RKO (cell line): ENCODE results near the gene TLCD3B.

Experiments
- DNase-seq: peaks from one replicate; pipeline ENCODE4 v3.0.0-alpha.2; 2016; ENCODE audit warnings: low spot score

TLCD3B gene

GRCh38 chr16:30004811-30005242, 26.2 kb downstream of the TLCD3B start:
- DNase-seq = no peak

DNA sequence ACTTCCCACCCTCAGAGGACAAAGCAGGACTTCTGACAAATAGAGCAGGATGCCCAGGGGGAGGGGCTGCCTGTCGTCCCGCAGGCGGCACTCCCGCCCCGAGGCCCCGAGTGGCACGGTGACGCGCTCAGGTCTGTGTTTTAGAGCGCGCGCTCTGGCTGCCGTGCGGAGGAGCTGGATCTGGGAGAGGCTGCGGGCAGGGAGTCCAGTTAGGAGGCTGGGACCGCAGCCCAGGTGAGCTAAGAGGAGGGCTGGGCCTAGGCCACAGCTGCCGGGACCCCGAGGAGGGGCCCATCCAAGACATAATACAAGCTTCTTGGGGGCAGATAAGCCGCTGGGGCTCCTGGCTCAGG, 26.7 kb downstream of the TLCD3B start:
- no peak for DNase-seq

- DNase-seq = no peak
Observed at GRCh38 chr16:30003670-30004423, 27.2 kb downstream of the TLCD3B start.

GRCh38 chr16:30002614-30003346, 28.3 kb downstream of the TLCD3B start:
- DNase-seq = no peak

DNA sequence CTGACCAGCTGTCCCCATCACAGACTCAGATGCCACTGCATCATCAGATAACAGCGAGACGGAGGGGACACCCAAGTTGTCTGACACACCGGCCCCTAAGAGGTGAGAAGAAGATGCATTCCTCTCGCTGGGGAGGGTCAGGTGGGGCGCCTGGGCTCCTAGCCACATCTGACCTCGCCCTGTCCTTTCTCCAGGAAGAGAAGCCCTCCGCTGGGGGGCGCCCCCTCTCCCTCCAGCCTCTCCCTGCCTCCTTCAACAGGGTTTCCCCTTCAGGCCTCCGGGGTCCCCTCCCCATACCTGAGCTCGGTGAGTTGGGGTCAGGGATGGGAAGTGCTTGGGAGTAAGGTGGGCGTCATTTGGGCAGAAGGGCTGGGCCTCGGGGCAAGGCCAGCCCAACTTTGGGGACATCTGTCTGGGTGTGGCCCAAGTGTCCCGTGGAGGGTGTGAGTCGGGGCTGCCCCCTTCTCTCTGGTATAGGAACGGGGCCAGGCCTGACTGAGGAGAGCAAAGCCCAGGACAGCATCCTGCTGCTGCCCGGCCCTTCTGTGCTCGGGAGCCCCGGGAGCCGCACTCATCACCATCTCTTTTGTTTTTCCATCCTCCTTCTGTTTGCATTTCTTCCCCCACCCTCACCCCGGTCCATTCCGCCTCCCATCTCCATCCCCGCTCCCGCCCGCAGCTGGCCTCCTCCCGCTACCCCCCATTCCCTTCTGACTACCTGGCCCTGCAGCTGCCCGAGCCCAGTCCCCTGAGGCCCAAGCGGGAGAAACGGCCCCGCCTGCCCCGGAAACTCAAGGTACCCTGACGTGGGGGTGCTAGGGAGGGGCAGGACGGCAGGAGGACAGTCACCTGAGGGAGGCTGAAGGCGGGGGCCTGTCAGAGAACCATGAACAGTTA, 30.1 kb downstream of the TLCD3B start:
- DNase-seq = no peak

GRCh38 chr16:29999605-30000004, 31.5 kb downstream of the TLCD3B start:
- DNase-seq = no peak

DNA sequence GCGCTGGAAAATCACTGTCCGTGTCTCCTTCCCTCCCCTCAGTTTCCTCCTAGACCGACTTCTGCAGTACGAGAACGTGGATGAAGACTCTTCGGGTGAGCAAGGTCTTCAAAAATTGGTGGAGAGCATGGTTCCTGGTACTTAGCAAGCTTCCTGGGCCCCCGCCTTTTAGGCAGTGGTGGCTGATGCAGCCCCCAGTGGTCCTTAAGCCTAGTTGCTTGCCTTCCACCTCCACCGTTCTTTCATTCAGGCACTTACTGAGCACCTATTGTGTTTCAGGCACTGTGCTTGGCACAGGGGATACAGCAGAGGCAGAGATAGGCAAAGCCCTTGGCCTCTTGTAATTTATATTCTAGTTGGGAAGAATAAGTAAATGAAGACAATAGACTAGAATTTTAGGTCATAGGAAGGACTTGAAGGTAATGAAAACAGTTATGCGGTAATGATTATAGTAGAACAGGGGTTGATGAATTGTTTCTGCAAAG, 34.3 kb downstream of the TLCD3B start:
- peak; percentile 50 for DNase-seq

GRCh38 chr16:29995911-29996765, 34.9 kb downstream of the TLCD3B start, which contains the start of gene INO80E:
Gene INO80E (plus strand): TSS chr16:29996241. CDS start chr16:29996311, 70 bp downstream.
- DNase-seq = peak; percentile 97

GRCh38 chr16:29995324-29995910, 35.7 kb downstream of the TLCD3B start, which contains the start of gene HIRIP3:
Gene HIRIP3 (minus strand): TSS chr16:29995617. CDS start chr16:29995605, 12 bp downstream.
- DNase-seq = peak; percentile 87

DNA sequence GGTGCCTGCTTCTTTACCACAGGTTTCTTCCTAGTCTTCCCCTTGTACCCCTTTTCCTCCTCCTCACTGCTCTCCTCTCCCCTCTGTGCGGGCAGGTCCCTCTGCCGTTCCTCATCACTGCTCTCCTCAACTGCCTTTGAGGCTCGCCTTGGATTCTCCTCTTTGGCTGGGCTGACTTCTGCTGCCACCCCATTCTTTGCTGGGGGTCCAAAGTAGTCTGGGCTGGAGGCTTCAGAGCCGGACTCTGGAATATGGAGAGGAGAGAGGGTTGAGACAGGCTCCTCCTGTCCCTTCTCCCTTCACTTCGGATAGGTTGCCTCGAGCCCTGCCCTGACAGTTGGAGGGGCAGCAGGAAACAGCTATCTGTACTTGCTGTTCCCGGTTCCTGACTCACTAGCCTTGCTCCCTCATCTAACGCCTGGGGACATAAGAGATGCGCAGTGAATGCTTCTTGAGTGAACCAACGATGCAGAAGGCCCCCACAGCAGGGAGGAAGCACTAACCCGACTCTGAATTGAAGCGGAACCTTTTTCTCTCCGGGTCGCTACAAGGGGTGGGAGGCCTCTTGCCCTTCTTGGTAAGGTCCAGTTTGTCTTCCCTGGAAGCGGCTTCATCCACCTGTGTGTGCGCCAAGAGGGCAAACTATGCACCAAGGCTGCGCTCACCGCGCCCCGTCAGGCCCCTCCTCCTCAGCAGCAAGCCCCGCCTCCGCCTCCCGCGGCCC, 36.3 kb downstream of the TLCD3B start:
- DNase-seq = peak; percentile 81

DNA sequence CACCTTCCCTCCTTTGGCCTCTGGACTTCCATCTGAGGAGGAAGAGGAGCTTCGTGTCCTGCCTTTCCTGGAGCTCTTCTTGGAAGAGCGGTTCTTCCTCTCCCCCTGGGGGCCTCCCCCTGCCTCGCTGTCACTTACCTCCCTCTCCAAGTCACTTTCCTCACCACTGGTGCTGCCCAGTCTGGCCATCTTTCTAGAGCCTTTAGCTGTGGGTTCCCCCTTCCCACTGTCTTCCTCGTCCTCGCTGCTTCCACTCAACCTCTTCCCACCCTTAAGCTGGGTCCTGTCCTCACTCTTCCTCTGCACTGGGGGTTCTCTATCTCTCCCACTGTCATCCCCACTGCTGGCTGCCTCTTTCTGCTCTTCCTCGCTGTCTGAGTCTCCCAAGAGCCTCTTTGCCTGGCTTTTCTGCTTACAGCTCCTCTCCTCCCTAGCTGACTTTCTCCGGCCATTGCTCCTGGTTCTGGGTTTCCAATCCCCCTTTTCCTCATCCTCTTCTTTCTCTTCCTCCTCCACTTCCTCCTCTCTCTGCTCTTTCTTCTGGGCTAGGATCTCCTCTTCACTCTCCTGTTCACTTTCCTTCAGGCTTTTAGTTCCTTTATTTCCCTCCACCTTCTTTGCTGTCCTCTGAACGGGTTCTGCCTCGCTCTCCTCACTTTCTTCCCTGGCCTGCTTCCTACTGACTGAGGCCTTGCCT, 37.0 kb downstream of the TLCD3B start:
- DNase-seq = no peak

DNA sequence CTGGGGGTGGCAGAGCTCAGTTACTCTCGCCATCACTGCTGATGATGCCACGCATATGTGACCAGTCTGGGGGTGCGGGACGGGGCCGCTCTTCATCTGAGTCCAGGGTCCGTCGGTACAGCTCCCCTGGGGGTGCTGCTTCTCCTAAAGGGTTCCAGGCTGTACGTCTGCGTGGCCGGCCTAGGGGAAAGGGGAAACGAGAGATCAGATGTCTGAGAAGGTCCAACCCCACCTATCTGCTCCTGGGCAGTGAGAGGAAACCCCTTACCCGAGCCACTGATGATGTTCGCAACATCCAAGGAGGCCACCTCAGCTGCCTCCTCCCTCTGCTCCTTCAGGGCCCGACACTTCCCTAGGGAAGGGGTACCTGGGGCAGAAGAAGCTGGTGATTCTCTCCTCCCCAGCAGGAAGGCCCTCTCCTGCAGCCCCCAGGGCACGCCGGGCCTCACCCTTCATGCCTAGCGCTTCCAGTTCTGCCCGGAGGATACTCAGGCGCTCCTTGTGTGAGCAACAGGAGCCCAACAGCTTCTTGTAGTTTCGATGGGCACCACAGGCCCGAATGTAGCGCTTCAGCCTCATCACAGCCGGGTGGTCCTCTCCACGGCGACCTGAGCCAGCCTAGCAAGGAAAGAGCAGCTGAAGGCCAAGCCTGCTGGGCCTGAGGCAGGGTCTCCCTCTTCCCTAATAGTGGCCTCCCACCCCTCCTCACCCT, 37.7 kb downstream of the TLCD3B start:
- DNase-seq = no peak

- no peak for DNase-seq
Observed at GRCh38 chr16:29992344-29992967, 38.6 kb downstream of the TLCD3B start.

- DNase-seq = no peak
Observed at GRCh38 chr16:29991571-29991904, 39.5 kb downstream of the TLCD3B start.

GRCh38 chr16:29990883-29991570, 40.0 kb downstream of the TLCD3B start:
- no peak for DNase-seq

DNA sequence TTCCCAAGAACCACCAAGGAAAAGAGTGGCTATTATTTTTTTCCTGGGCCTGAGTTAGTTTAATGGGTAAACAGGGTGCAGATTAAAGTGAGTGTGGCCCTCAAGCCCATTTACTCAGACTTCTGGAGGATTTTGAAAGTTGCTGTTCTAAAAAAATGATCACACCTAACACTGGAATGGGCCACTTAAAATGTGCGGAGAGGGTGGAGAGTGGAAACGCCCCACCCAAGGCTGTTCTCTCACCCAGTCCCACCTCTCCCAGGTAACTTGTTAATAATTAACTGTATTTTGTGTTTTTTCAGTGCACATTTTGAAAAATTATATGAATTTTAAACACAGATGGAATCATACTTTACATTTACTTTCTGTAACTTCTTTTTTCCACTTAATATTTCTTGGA, 41.0 kb downstream of the TLCD3B start:
- DNase-seq = no peak

DNA sequence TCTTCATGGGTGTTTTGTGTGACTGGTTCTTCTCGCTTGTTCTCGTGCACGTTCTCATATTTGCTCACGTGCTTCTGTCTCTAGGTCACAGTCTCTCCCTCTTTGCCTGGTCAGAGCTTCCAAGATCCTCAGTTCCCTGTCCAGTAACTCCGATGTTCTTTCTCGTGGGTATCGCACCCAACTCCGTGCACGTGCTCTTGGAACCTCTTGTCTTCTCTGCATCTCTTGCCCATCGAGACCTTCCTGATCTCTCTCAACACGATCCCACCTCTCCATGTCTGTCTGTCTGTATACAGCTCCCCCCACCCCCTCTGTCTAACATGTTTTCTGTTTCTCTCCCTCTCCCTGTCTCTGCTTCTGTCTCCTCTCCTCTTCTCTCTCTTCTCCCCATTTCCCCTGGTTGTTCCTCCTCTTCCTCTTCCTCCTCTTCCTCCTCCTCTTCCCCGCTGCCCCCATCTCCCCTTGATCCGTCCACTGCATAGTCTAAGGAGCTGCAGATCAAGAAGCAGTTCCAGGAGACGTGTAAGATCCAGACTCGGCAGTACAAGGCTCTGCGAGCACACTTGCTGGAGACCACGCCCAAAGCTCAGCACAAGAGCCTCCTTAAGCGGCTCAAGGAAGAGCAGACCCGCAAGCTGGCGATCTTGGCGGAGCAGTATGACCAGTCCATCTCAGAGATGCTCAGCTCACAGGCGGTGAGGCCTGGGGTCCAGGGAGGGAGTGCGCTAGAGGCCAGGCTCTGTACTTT, 41.8 kb downstream of the TLCD3B start:
- DNase-seq = no peak
